ENCODE measurements around the gene KCNMA1.
"Not testable (repeated sequence)": the region's sequence is repeated elsewhere in the genome, so short reads cannot be mapped to it uniquely, and the experiment has no call there.

Gene KCNMA1

DNA sequence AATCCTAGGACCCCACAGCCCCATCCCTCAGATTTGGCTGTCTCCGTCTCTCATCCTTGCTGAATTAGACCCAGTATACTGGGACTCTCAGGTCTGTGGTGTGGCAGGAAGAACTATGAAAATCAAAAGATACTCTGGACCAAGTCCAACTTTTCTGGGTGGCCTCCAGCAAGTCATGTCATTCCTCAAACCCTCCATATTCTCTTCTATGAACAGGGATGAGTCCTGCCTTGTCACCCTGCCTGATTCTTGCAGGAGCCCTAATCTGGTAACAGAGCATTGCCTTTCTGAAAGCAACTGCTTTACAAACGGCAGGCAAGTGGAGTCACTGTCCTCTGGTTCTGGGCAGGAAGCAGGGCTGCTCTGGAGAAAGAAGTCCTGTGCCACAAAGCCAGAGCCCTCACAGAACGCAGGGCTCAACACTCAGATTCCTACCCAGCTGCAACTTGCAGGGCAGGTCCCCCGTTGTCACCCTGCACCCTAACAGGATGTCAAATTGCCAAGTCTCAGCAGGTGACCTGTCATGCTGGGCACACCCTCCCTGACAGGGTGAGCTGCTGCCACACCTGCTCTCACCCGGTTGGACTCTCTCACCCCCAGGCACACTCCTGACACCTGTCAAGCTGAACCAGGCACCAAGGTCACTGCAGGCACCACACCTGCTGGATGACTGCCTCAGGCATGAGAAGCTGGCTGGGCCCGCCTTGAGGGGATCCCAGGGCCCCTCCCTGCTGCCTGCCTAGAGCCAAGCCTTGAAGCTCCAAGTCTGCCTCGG is 227.7 kb downstream of the KCNMA1 start:
- peak; percentile 80 for DNase-seq

DNA sequence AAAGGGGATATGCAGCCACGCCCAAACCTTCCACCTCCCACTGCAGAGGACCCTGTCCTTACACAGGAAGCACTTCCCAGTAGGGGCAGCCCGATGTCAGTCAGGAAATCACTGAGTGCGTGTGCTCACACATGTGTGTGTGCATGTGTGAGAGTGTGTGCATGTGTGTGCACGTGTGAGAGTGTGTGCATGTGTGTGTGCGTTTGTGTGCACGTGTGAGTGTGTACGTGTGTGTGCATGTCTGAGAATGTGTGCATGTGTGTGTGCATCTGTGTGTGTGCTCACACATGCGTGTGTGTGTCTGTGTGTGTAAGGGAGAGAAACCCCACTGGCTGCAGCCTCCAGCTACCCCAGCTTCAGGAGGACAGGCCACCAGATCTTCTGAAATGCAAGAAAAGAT is 229.3 kb downstream of the KCNMA1 start:
- no peak for DNase-seq

DNA sequence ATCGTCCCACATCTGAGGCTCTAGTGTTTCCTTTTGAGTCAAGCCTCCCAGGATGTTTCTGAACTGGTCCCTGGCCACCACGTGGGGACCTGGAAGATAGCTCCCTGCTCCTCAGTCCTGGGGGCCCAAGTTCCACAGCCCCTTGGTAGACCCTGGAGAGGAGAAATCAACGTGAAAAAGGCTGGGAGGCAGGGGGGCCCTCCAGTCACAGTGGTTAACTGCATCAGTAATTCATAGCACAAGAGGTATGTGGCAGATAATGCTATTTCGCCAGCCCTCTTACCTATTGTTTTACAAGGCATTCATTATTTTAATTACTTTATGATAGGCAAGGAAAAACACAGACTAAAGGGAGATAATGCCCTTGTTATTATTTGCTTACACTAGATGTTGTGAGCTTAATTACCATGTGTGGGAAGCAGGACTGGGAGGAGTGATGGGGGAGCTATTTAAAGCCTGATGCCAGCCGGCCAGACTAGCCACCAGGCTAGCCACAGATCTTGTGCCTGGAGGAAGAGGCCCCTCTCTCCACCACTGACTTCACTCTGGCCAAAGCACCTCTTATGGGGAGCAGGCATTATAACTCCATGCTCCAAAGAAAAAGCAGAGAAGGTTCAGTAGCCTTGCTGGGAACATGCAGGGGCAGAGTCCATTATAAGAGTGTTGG is 230.7 kb downstream of the KCNMA1 start:
- DNase-seq: no peak

DNA sequence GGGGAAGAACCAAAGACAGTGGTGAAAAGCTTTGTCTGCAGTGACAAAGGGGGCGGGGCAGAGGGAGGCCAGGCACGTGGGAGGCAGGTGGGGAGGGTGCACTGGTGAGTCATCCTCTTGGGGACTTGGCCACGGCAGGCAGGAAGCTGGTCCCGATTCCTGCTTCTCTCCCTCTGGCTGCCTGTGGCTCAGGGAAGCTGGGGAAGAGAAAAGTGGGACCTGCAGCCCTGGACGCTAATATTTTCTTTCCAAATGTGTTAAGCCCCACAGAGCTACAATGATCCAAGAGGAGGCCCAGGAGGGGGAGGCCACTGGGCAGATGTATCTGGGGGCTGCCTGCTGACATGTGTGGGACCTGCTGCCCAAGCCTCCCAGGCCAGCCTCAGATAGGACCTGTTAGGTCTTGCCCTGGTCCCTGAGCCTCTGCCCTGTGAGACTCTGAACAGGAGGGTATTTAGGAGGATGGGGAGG is 231.8 kb downstream of the KCNMA1 start:
- DNase-seq: no peak

DNA sequence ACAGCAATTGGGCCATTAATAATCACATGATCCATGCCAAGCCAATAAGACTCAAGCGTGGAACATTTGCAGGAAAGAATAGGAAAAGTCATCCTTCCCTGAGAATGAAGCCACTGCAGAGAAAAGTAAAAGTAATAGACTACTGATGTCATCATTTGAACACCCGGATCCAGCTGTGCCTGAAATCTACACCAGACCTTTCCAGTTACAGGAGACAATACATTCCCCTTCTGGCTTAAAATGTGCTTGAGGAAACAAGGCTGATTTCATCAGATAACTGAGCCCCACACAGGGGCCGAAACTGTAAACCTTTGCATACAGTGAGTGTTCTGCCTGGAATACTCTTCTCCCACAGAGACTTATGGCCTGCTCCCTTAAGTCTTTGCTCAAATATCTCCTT is 232.8 kb downstream of the KCNMA1 start:
- DNase-seq: no peak

DNA sequence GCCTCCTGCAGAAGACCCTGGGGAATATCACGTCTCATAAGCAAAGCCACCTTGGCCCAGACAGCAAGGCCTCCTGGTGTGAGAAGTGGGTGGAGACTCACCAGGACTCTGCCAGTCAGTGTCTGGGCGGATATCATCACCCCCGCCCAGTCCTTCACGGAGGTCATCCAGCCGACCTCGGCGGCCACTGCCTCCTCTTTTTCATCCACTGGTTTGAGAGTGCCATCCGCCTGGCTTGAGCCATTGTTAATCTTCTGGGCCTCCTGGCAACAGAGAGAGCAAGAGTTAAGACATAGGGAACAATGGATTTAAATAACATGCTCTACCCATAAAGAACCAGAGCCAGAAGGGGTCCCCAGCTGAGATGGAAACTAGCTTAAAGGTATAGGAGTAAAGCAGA is 233.8 kb downstream of the KCNMA1 start:
- no peak for DNase-seq

DNA sequence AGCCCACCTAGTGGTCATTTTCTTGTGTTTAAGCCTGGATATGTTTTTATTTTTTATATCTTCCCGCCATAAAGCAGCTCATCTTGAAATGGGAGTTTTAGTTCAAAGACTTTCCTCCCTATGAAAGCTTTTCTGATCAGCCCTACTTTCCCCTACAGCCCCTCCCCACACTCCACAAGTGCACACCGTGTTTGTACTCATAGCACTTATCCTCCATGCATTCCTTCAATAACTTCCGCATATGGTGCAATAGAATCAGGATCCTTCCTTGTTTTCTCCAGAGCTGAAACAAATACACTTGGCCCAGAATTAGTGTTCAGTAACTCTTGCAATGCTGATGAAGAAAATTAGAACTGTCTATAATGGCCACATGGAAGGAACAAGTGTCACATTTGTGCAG is 235.9 kb downstream of the KCNMA1 start:
- DNase-seq: no peak

DNA sequence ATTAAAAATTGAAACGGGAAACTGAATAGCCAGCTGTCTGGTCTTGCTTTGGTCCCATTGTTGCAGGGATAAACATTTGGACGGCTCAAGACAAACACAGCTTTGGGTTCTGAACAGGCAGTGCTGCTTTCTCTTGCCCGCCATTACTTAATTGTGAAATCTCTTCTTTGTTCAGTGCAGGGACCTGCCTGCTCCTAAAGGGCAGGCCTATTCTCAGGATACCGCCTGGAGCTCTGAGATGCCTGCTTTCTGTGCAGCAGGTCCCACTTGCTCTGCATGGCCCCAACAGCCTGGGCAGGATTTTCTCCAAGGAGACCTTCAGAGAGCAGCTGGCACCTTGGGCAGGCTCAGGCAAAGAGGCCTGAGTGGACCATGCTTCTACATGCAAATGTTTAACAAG is 237.6 kb downstream of the KCNMA1 start:
- DNase-seq: no peak

DNA sequence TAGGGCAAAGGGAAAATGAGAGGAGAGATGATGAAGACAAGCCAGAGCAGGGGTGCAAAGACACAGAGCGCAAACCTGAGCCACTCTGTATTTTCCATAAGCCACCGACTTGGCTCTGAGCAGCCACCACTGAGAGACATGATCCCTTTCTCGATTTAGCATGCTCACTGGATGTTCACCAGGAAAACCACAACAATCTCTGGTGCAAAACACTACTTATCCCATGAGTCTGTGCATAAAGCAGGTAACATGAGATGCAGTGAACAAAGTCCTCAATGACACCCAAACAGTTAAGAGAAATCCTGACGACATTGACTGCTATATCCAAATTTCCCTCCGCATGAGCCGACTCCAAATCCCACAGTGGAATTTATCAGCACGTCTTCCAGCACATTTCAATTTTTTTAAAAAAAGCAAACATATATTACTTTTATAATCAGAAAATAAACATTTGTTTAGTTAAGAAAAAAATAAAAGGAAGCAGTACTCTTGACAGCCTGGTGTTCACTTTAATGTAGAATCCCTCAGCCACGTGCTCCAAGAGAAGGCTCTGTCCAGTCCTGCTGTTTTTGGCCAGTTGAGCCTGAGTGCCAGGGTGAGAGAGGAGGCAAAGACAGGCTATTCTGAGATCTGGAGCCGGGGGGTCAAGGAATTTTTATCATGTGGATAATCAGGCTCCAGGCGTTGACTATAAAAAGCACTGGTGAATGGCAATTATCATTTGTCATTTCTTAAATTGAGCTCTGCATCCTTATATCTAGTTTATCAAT is 238.4 kb downstream of the KCNMA1 start:
- no peak for DNase-seq

DNA sequence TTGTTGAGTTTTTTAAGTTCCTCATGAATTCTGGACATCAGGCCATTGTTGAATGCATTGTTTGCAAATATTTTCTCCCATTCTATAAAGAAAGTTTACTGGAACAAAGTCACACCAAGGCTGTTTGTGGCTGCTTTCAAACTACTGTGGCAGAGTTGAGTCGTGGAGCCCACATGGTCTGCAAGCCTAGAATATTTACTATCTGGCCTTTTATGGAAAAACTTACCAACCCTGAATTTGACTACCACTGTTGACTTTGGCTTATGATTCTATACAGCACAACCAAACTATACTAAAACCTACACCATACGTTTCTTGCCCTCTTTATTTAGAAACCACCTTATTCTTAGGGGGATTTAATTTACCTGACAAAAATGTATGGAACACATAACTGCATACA is 239.1 kb downstream of the KCNMA1 start:
- no peak for DNase-seq

DNA sequence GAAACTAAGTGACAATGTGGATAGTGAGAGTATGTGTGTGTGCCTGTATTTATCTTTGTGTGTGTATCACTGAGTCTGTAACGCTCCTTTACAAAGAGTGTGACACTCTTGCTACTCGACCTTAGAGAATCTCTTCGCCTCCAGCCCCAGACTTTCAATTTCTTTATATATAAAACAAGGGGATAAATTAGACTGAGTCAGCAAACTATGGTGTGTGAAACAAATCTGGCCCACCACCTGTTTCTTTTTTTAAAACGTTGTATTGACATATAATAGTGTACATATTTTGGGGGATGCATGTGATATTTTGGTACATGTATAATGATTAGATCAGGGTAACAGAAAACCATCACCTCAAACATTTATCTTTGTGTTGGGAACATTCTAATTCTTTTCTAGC is 240.5 kb downstream of the KCNMA1 start:
- DNase-seq: no peak

DNA sequence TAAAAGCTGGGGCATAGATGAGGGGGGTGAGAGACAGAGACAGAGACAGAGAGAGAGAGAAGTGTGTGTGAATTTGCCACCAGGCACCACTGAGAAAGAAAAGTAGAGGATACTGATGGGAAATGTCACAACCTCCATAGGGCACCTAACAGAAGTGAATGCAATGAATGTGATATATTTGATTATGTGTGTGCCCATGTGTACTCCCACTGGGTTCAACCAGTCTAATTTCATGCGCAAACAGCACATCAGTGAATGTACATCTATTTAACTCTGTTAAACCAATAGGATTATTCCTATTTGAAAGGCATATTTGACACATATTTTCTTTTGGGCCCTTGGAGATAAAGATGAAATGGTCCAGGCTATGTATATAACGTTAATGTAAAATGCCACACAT is 241.3 kb downstream of the KCNMA1 start:
- no peak for DNase-seq

DNA sequence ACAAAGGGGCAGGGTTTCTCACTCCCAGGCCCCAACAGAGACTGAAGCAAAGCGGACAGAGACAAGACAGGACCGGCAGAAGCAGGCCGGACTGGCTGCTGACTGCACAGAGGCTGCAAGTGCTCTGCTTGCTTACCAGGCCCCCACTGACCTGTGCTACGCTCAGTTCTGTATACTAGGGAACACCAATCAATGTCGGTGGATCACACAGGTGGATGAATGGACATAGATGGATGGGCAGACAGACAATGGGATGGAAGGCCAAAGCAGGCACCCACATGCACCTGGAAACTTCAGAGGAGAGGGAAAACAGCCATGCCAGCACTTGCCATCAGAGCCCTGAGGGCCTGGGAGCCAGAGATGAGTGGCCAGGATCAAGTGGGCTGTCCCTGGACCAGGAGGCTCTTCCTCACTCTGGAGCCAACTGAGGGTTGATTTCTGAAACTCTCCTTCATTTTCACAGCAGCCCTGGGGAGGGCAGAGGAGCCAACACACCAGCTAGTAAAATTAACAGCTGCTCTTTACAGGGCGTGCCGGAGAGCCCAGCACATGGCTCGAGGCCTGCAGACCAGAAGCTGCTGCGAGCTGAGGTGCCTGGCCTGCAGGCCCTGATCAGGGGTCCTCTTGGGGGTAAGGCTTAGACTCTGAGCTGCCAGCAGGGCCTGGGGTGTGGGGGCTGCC is 243.6 kb downstream of the KCNMA1 start:
- DNase-seq: no peak

DNA sequence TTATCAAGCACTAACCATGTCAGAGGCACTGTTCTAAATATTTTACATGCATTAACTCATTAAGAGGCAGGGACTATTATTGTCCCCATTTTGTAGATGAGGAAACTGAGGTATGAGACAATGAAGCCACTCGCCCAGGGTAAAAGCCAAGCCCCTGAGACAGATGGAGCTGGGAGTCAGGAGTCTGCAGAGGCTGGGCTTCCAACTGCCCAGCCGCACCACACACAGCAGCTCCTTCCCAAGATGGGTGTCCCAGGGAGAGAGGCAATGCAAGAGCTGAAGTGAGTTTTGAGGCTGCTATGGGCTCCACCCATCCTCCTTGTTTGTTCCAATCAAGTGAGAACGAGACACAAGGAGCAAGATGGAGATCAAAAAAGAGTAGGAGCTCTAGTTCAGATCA is 244.2 kb downstream of the KCNMA1 start:
- no peak for DNase-seq

DNA sequence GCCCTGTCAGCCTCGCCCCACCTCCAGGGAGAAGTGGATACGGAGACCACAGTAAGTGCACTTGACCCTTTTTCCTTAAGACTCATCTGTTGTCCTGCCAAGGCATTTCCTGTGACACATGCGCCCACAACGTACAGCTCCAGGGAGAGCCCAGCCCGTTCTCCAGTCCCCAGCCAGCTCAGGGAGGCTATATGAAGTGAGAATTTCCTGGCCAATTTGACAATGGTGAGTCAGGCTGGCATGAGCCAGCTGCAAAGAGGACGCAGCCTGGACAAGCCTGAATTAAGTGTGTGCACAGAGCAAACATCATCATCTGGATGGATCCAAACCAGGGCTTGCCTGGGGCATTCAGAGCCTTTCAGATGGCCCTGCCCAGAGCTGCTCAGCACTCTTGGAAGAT is 244.8 kb downstream of the KCNMA1 start:
- DNase-seq: no peak

DNA sequence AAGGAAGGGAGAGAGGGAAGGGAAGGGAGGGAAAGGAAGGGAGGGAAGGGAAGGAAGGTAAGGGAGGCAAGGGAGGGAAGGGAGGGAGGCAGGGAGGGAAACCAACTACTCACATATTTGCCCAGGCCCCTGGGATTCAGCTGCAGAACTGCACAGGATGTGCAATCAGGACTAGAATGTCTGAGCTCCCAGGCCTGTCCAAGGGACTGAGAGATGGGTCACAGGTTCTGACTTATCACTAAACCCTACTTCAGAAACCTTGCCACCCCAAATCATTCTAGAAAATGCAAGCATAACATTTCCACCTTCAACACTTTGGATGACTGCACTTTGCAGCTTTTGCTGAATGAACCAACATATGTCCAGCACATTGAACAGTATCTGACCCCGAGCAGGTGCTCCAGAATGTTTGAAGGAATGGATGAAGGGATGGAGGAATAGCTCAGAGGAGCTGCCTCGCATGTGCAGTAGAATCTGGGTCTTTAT is 245.3 kb downstream of the KCNMA1 start:
- no peak for DNase-seq

DNA sequence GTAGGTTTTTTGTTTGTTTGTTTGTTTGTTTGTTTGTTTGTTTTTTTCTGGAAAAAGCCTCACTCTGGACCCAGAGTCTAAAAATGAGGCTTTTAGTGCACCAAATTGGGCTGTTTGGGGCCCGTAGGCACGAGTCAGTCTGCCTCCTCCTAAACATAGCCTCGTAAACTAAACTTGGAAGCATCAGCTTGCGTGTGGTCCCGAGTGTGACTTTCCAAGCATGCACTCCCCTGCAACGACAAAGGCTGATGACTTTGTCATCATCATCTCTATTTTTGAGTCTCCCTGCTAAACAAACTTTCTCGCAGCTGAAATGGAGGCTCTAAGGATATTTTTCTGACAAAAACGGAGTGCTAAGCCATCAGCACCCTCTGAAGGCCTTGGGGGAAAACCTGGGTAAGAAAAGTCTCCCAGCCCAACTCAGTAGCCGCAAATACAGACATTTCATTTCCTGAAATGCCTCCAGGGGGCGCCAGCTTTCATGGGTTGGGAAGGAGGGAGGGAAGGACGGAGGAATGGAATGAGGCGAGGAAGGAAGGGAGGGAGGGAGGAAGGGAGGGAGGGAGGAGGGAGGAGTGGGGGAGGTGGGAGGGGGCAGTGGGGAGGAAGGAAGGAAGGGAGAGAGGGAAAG is 245.9 kb downstream of the KCNMA1 start:
- peak; percentile 45 for DNase-seq

DNA sequence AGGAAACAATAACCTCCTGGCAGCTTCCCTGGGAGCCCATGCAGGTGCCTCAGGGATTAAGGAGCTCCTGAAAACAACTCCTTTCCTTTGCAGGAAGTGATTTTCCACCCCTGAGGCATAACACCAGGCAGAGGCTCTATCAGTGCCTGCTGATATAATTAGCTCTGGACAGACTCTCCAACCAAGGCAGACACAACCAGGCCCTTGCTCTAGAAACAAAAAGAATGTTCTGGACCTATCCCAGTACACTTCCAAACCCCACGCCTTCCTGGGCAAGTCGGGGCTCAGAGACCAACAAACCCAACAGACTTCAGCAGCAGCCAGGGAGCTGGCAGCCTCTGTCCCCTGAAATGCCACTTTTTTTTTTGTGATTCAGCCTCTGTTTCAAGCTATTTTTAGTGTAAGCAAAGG is 247.1 kb downstream of the KCNMA1 start:
- DNase-seq: no peak

DNA sequence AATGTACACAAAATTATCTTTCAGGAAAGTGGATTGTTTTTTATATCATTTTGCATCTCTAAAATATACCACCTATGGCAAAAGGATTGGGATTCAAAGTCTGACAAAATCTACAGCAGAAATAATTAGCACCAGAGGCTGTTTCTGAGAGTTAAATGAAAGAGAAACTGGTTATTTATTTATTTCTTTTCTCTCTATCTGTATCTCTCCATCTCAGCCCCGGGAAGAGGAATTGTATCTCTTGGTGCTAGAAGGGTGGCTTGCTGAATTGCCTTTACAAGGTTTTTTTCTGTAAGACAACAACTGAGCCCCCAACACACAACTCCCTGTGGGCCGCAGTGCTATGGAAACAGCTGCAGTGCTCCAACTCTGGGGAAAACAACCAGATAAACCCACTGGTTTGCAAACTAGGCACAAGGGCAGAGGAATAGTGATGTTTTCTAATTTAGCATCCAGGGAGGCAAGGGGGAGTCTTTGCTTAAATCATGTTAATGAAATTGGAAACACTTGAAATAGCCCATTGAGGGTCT is 249.0 kb downstream of the KCNMA1 start:
- no peak for DNase-seq

DNA sequence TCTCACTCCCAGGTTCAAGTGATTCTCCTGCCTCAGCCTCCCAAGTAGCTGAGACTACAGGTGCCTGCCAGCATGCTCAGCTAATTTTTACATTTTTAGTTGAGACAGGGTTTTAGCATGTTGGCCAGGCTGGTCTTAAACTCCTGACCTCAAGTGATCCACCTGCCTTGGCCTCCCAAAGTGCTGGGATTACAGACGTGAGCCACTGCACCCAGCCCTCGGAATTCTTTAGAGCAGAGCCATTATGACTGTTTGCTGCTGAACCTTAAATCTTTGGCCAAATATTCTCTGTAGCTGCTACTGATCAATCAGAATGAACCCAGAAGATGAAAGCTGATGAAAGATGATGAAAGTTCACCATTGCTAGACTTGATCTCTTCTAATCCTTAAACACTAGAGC is 249.9 kb downstream of the KCNMA1 start:
- DNase-seq: not testable (repeated sequence)

DNA sequence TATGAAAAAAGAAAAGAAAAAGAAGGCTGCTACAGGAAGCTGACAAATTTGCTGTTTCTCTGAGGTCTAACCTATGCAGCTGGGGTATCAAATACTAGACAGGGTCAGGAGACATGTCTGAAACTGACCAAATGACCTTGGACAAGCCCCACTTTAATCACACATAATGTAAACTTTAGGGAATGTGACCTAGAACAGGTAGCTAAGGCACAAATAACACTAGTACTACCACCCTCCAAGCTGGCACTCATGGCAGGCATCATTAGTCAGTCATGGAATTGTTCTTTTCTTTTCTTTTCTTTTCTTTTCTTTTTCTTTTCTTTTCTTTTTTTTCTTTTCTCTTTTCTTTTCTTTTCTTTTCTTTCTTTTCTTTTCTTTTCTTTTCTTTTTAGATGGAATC is 250.4 kb downstream of the KCNMA1 start:
- no peak for DNase-seq

DNA sequence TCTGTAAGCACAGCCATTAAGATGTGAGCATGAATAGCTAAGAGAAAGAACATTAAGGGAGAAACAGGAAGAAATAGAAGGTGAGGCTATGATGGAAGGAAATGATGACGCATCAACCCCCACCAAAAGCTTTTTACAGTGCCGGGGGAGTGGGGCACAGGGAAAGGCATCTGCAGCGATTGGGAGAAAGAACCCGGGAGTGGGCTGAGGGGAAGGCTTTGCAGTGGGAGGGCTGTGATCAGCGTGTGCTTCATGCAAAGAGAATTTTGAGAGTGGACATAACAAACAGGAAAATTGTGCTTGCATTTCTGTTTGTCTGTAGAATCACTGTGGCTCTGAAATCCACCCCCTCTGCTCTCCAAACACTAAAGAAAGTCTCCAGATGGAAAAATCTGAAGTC is 250.8 kb downstream of the KCNMA1 start:
- DNase-seq: no peak

All from NCI-H1105 (cell line).